Central memory CD8-positive, alpha-beta T cell (primary cell): ENCODE data around the gene PTGES3L.
A peak's percentile ranks its signal among the peaks of the same experiment; 100 is the strongest.

Experiments used
- ATAC-seq: fragments of 150-1000 bp; cut with Tn5 transposase; replicated peaks from 2 replicates; pipeline ENCODE4 v1.10.0; 2022; ENCODE audit warnings: mild to moderate bottlenecking, moderate FRiP score, moderate number of reproducible peaks; ENCODE audit not compliant: poor library complexity, severe bottlenecking; ENCODE audit errors: extremely low read depth
- DNase-seq, 2 donors: peaks; one replicate each; pipeline ENCODE4 v3.0.0; 2021; ENCODE audit warnings: low spot score in 2 of 2
- H3K27ac Mint-ChIP-seq: one replicate; pipeline ENCODE4 v1.8.0; 2022; ENCODE audit warnings: low read depth, mild to moderate bottlenecking, moderate library complexity, mixed read lengths
- H3K27me3 Mint-ChIP-seq: one replicate; pipeline ENCODE4 v1.8.0; 2022; ENCODE audit warnings: mixed read lengths
- H3K36me3 Mint-ChIP-seq: one replicate; pipeline ENCODE4 v1.8.0; 2022; ENCODE audit warnings: mild to moderate bottlenecking, moderate library complexity, mixed read lengths; ENCODE audit not compliant: insufficient read depth
- H3K4me1 Mint-ChIP-seq: one replicate; pipeline ENCODE4 v1.8.0; 2022; ENCODE audit warnings: mixed read lengths
- H3K4me3 Mint-ChIP-seq: one replicate; pipeline ENCODE4 v1.8.0; 2022; ENCODE audit warnings: mild to moderate bottlenecking, moderate library complexity, mixed read lengths
- H3K9me3 Mint-ChIP-seq: one replicate; pipeline ENCODE4 v1.8.0; 2022; ENCODE audit warnings: mixed read lengths

Gene PTGES3L

DNA sequence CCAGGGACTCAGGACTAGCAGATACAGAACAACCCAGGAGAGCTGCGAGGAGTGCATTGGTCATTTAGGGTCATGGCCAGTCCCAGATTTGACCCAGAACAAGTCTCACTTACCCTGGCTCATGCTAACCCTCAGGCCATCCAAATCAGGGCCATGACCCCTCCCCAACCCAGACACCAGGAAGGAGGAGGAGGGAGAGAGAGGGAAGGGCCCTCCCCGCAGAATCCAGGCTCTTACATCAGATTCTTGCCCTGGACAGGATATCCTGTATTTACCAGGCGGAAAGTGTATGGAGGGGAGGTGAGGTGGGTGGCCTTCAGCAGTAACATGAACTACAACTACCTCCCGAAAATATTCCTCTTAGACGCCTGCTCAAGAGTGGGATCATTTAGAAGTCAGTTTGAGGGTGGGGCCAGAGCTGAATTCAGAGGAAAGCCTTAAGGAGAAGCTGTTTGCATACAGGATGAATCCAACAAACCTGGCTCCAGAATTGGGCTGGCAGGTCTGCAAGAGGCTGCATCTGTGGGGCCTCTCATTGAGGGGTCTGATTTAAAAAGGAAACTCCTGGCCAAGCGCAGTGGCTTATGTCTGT, 40.2 kb upstream of the PTGES3L start:
- no peaks in the 10 kb centered on the region for H3K9me3 Mint-ChIP-seq
- no peak for ATAC-seq
- peaks cover 31% of the 10 kb centered on the region for H3K4me1 Mint-ChIP-seq
- H3K36me3 Mint-ChIP-seq = peaks cover 20% of the 10 kb centered on the region
- H3K27me3 Mint-ChIP-seq = no peaks in the 10 kb centered on the region
- peak overlapping the region; percentile 83 for H3K4me3 Mint-ChIP-seq
- no peak for DNase-seq
- peak overlapping the region; percentile 65 for H3K27ac Mint-ChIP-seq

DNA sequence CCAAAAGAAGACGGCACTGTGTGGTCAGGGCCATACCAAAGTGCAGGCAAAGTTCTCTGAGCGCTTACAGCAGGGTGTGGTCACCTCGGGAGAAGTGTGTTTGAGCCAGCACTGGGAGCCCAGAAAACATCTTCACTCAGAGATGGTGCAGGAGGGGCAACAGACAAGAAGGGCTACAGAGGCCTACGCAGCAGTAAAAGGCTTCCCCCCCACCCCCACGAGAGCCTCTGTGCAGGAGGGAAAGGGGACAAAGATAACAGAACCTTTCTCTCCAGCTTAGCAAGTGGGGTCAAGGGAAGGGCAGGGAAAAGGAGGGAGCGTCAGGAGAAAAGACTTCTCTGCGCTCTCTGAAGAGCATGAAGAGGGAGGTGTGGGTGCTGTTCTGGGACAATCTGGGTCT, 39.5 kb upstream of the PTGES3L start:
- H3K36me3 Mint-ChIP-seq = peaks cover 21% of the 10 kb centered on the region
- H3K4me1 Mint-ChIP-seq = peaks cover 25% of the 10 kb centered on the region
- H3K27me3 Mint-ChIP-seq = no peaks in the 10 kb centered on the region
- H3K9me3 Mint-ChIP-seq = no peaks in the 10 kb centered on the region
- ATAC-seq (no peak), DNase-seq (no peak)
- H3K4me3 Mint-ChIP-seq = peak overlapping the region; percentile 83
- no peak overlapping the region for H3K27ac Mint-ChIP-seq

DNA sequence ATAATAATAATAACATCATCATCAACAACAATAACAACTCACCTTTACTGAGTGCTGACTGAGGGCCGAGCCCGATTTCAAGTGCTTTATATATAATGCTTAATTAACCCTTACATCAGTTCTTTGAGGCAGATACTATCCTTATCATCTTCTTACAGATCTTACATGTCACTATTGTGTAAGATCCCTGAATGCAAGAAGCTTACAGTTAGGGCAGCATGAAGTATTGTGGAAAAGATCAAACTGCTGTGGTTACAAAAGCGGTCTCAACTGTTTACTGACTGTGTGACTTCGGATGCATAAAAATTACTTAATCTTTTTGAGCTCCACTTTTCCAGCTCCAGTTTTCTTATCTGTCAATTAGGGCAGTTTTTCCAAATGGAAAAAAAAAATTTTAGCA, 39.1 kb upstream of the PTGES3L start:
- Mint-ChIP-seq H3K4me3 (no peak overlapping the region), H3K27me3 (no peaks in the 10 kb centered on the region), H3K27ac (no peak overlapping the region), H3K9me3 (no peaks in the 10 kb centered on the region), H3K4me1 (peaks cover 21% of the 10 kb centered on the region), H3K36me3 (peaks cover 20% of the 10 kb centered on the region)
- DNase-seq = no peak
- ATAC-seq = no peak

GRCh38 chr17:43018008-43018853, 38.4 kb upstream of the PTGES3L start:
- Mint-ChIP-seq H3K4me1 (peaks cover 21% of the 10 kb centered on the region), H3K36me3 (peaks cover 21% of the 10 kb centered on the region), H3K9me3 (no peaks in the 10 kb centered on the region), H3K27ac (no peak overlapping the region), H3K27me3 (no peaks in the 10 kb centered on the region), H3K4me3 (no peak overlapping the region)
- no peak for DNase-seq
- ATAC-seq = no peak

DNA sequence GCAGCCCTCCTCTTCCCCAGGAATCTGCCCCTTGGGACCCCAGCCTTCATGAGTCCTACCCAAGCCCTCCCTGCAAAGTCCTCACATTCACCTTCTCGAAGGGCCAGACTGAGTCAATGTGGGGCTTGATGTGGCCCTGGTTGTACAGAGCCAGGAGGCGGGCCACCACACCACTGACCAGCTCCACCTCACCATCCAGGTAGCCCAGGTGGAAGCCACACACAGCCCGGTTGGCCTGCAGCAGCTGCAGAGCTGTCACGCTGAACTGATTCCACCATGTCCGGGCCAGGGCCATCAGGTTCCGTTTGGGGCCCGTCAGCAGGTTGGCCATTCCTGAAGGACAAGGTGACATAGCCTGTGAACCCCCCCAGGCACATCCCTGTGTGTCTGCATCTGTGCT, 36.3 kb upstream of the PTGES3L start:
- ATAC-seq (no peak), DNase-seq (no peak)
- Mint-ChIP-seq H3K4me1 (peaks cover 13% of the 10 kb centered on the region), H3K9me3 (no peaks in the 10 kb centered on the region), H3K27me3 (no peaks in the 10 kb centered on the region), H3K36me3 (peaks cover 20% of the 10 kb centered on the region), H3K27ac (peak overlapping the region; percentile 9), H3K4me3 (no peak overlapping the region)

DNA sequence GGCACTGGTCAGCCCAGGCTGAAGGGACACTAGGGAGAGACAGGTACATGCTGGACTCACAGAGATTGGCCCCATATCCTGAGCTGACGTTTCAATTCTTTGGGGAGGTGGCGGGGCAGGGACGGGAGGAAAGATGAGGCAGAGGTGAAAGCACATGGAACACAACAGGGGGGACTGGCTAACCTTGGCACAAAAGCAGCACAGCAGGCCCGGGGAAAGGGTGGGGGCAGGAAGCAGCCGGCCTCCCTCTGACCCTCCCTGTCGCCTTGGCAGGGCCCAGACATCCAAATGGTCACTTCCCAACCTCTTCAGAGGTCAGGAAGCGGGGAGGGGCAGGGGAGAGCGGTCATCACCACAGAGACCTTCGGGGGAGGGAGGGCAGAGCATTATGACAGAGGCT, 35.7 kb upstream of the PTGES3L start:
- peaks cover 11% of the 10 kb centered on the region for H3K4me1 Mint-ChIP-seq
- H3K27me3 Mint-ChIP-seq = no peaks in the 10 kb centered on the region
- ATAC-seq (no peak), DNase-seq (no peak)
- H3K4me3 Mint-ChIP-seq = no peak overlapping the region
- H3K36me3 Mint-ChIP-seq = peaks cover 17% of the 10 kb centered on the region
- H3K9me3 Mint-ChIP-seq = no peaks in the 10 kb centered on the region
- H3K27ac Mint-ChIP-seq = peak overlapping the region; percentile 20

DNA sequence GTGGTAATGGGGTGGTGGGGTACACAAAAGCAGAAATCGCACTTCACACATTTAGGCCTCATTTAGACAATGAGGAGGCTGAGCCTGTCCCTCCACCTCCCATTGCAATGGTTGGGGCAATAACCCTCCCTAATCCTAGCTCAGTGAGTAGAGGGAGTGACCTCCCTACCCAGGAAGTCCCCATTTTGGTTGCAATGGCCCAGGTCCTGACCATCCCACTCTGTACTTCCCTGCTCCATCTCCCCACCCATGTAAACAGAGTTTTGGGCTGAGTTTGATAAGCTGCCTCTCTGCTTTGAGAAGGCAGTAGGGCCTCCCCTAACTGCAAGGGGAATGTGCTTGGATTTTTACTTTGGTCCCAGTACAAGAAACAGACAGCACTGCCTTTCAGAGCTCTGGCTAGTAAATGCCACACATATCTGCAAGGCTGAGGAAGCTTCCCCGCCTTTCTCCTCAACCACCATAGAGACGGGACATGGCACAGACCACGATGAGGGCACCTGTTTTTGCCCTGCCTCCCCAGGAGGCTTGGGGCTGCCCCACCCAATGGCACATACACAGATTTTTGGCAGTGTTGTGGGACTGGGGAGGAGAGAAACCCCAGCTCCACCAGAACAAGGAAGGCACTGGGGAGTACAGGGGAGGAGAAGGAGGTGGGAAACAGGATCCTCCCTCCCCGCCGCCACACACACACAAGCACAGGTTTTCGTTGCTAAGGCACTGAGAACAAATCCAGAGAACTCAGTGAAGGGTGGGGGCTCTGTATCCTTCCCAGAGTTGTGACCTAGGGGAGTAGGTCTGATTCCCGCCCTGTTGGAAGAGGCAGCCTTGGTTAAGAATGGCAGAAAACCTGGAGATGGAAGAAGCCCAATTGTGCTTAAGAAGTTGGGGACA, 35.0 kb upstream of the PTGES3L start:
- DNase-seq (no peak), ATAC-seq (no peak)
- H3K4me3 Mint-ChIP-seq = no peak overlapping the region
- no peaks in the 10 kb centered on the region for H3K27me3 Mint-ChIP-seq
- no peaks in the 10 kb centered on the region for H3K9me3 Mint-ChIP-seq
- H3K27ac Mint-ChIP-seq = peak overlapping the region; percentile 20
- peaks cover 20% of the 10 kb centered on the region for H3K36me3 Mint-ChIP-seq
- H3K4me1 Mint-ChIP-seq = peaks cover 16% of the 10 kb centered on the region

- DNase-seq = no peak
- H3K4me3 Mint-ChIP-seq = no peak overlapping the region
- peaks cover 9% of the 10 kb centered on the region for H3K4me1 Mint-ChIP-seq
- no peaks in the 10 kb centered on the region for H3K9me3 Mint-ChIP-seq
- no peak overlapping the region for H3K27ac Mint-ChIP-seq
- H3K27me3 Mint-ChIP-seq = no peaks in the 10 kb centered on the region
- ATAC-seq = no peak
- H3K36me3 Mint-ChIP-seq = peaks cover 18% of the 10 kb centered on the region
Observed at GRCh38 chr17:43014020-43014648, 34.3 kb upstream of the PTGES3L start.

DNA sequence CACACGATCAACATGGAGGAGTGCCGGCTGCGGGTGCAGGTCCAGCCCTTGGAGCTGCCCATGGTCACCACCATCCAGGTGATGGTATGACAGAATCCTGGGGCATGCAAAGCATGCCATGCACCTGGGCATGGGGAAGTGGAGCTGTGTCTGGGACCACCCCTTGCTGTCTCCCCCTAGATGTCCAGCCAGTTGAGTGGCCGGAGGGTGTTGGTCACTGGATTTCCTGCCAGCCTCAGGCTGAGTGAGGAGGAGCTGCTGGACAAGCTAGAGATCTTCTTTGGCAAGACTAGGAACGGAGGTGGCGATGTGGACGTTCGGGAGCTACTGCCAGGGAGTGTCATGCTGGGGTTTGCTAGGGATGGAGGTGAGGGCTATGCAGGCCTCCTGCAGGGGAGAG, 33.4 kb upstream of the PTGES3L start:
- Mint-ChIP-seq H3K27me3 (no peaks in the 10 kb centered on the region), H3K4me3 (no peak overlapping the region), H3K36me3 (peaks cover 16% of the 10 kb centered on the region), H3K9me3 (no peaks in the 10 kb centered on the region), H3K4me1 (peaks cover 9% of the 10 kb centered on the region), H3K27ac (no peak overlapping the region)
- no peak for ATAC-seq
- DNase-seq = no peak

- H3K9me3 Mint-ChIP-seq = no peaks in the 10 kb centered on the region
- no peak overlapping the region for H3K27ac Mint-ChIP-seq
- ATAC-seq = no peak
- peaks cover 16% of the 10 kb centered on the region for H3K36me3 Mint-ChIP-seq
- peaks cover 10% of the 10 kb centered on the region for H3K4me1 Mint-ChIP-seq
- no peak for DNase-seq
- no peaks in the 10 kb centered on the region for H3K27me3 Mint-ChIP-seq
- no peak overlapping the region for H3K4me3 Mint-ChIP-seq
Observed at GRCh38 chr17:43011728-43012472, 32.0 kb upstream of the PTGES3L start.

DNA sequence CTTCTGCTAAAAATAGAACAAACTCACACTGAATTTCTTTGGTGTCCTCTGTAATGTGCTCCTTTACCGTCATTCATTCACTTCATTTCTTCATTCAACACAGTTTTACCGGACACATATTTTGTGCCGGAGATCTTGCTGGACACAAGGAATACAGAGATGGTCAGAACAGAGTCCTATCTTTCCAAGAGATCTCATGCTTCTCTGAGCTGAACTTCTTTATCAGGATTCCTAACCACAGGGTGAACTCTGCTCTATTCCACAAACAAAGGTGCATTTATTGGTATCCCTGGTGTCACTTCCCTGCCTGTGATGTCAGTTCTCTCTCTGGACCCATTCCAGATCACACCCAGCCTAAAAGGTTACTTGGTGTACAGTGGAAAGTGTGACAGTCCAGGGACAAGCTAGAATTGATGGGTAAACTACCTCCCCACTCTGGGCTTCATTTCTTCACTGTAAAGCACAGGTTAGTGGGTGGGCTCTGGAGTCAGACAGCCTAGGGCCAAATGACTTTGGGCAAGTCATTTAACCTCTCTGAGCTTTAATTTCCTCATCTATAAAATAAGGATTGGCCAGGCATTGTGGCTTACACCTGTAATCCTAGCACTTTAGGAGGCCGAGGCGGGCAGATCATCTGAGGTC, 30.9 kb upstream of the PTGES3L start:
- H3K9me3 Mint-ChIP-seq = no peaks in the 10 kb centered on the region
- H3K27me3 Mint-ChIP-seq = no peaks in the 10 kb centered on the region
- H3K4me1 Mint-ChIP-seq = peaks cover 16% of the 10 kb centered on the region
- H3K4me3 Mint-ChIP-seq = no peak overlapping the region
- DNase-seq (no peak), ATAC-seq (no peak)
- H3K27ac Mint-ChIP-seq = no peak overlapping the region
- H3K36me3 Mint-ChIP-seq = peaks cover 19% of the 10 kb centered on the region
